ENCODE measurements around the gene UBE2J1. TPM values are rescaled to one million over a fixed set of nuclear protein-coding genes. Genes with fewer than 3 reads are reported as not detected.
A peak's percentile ranks its signal among the peaks of the same experiment; 100 is the strongest.

UBE2J1 gene
- total and polyA plus RNA-seq, 10 of the 15 experiments (the other 5 are each of a cell fraction or from before 2014, with no cell fraction given): 48.7 to 131 (median 90.0) TPM

DNA sequence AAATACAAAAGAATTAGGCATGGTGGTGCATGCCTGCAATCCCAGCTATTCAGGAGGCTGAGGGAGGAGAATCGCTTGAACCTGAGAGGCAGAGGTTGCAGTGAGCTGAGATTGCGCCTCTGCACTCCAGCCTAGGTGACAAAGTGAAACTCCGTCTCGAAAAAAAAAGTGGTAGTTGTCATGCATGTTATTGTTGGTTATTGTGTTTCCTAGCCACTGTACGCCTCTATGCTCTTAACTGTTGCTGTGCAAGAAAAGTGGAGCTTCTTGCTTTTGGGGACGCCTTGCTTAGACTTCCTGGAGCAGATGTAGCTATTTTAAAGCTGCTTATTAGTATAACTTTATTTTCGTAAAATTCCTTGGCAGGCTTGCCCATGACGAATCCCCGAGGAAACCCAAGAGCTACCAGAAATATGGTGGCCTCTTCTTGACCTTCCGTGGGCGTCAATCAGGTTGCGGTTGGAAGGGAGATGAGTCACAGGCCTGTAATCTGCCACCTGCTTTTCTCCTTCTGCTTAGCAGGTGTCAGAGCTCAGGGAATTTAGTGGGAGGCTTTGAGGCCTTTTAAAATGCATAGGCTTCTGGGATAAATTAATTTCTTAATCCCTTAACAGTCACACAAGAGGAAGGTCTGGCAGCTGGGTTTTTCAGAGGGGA lies 54.7 kb downstream of the UBE2J1 start (continued):
- TF ChIP-seq IRF5 (IDR thresholded peaks at IDR 0.05; ENCODE audit: borderline replicate concordance) (no peak), JUND (IDR thresholded peaks at IDR 0.05; ENCODE audit: low read depth, low read length) (peak; percentile 60), NR2C2 (IDR thresholded peaks at IDR 0.05; ENCODE audit: borderline replicate concordance, control insufficient read depth, insufficient read length, low read depth) (no peak), MTA3 (IDR thresholded peaks at IDR 0.05; ENCODE audit: borderline replicate concordance, low read length) (peak; percentile 79; the same call in 1 of the 2 replicates), YY1 (IDR thresholded peaks at IDR 0.05; ENCODE audit: low read depth, low read length) (peak; percentile 61; the same call in 1 of the 2 replicates), E4F1 (IDR thresholded peaks at IDR 0.05; ENCODE audit: borderline replicate concordance, partially characterized antibody) (no peak), SPI1 (IDR thresholded peaks at IDR 0.05; ENCODE audit: borderline replicate concordance, insufficient read depth, low read depth, low read length) (0 out of 2 replicates have a peak, but pooled peaks have one; percentile 5), NBN (IDR thresholded peaks at IDR 0.05) (peak; percentile 76; the same call in 1 of the 2 replicates), FOS (IDR thresholded peaks at IDR 0.05; ENCODE audit: borderline replicate concordance, extremely low read depth, insufficient read length) (no peak), CREB1 (IDR thresholded peaks at IDR 0.05; ENCODE audit: low read depth) (peak; percentile 58; the same call in 1 of the 2 replicates), CREM (IDR thresholded peaks at IDR 0.05; ENCODE audit: low read depth) (peak; percentile 90), ZNF622 (IDR thresholded peaks at IDR 0.05) (no peak), RBBP5 (conservative IDR thresholded peaks at IDR 0.05) (no peak), CEBPB (IDR thresholded peaks at IDR 0.05; ENCODE audit: borderline replicate concordance in 1 of 2, low read depth in 2 of 2, low read length in 2 of 2) (peak; percentile 63 to 92; a peak in 2 of 4 replicates), FOXK2 (IDR thresholded peaks at IDR 0.05) (peak; percentile 54; the same call in 1 of the 2 replicates), MEF2B (IDR thresholded peaks at IDR 0.05; ENCODE audit: partially characterized antibody, poor library complexity, severe bottlenecking) (peak; percentile 78), ZNF384 (IDR thresholded peaks at IDR 0.05; ENCODE audit: borderline replicate concordance, low read depth, low read length) (peak; percentile 37; the same call in 1 of the 2 replicates), HDGF (IDR thresholded peaks at IDR 0.05) (peak; percentile 79; the same call in 1 of the 2 replicates), MXI1 (IDR thresholded peaks at IDR 0.05; ENCODE audit: low read depth, low read length) (no peak), ASH2L (IDR thresholded peaks at IDR 0.05; ENCODE audit: borderline replicate concordance, low read depth) (no peak), IKZF1 (conservative IDR thresholded peaks at IDR 0.05) (peak; percentile 99), MEF2A (IDR thresholded peaks at IDR 0.05; ENCODE audit: insufficient read depth, low read depth, low read length) (peak; percentile 81; the same call in 1 of the 2 replicates), SP1 (IDR thresholded peaks at IDR 0.05; ENCODE audit: low read depth, low read length) (peak; percentile 73), BMI1 (IDR thresholded peaks at IDR 0.05; ENCODE audit: borderline replicate concordance) (peak; percentile 83), SMAD1 (IDR thresholded peaks at IDR 0.05; ENCODE audit: low read depth, partially characterized antibody) (no peak), POLR2A (IDR thresholded peaks at IDR 0.05; ENCODE audit: low read depth, low read length) (no peak)
- TF ChIP-seq, protein P1, sequence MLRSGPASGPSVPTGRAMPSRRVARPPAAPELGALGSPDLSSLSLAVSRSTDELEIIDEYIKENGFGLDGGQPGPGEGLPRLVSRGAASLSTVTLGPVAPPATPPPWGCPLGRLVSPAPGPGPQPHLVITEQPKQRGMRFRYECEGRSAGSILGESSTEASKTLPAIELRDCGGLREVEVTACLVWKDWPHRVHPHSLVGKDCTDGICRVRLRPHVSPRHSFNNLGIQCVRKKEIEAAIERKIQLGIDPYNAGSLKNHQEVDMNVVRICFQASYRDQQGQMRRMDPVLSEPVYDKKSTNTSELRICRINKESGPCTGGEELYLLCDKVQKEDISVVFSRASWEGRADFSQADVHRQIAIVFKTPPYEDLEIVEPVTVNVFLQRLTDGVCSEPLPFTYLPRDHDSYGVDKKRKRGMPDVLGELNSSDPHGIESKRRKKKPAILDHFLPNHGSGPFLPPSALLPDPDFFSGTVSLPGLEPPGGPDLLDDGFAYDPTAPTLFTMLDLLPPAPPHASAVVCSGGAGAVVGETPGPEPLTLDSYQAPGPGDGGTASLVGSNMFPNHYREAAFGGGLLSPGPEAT (IDR thresholded peaks at IDR 0.05; ENCODE audit: low read depth): peak; percentile 93
